Stimulated activated CD4-positive, alpha-beta T cell treated with anti-CD3 and anti-CD28 coated beads, Interleukin-12 subunit alpha, Interleukin-12 subunit beta, amount 100 ng/mL, for 4 hours (primary cell): ENCODE data around the gene GALNT1.

Source experiments
- DNase-seq: peaks from one replicate; pipeline ENCODE4 v3.0.0-alpha.2; 2020

Gene GALNT1

GRCh38 chr18:35618696-35619095 lies 37.2 kb downstream of the GALNT1 start:
- DNase-seq: no peak

- DNase-seq: no peak
Measured at GRCh38 chr18:35619464-35619863, 37.9 kb downstream of the GALNT1 start.

GRCh38 chr18:35619941-35620340 lies 38.4 kb downstream of the GALNT1 start:
- no peak for DNase-seq

GRCh38 chr18:35620765-35621164 lies 39.2 kb downstream of the GALNT1 start:
- no peak for DNase-seq

GRCh38 chr18:35623255-35623654 lies 41.7 kb downstream of the GALNT1 start:
- no peak for DNase-seq

- DNase-seq: no peak
Measured at GRCh38 chr18:35624146-35624545, 42.6 kb downstream of the GALNT1 start.

- DNase-seq: no peak
Measured at GRCh38 chr18:35625232-35625631, 43.7 kb downstream of the GALNT1 start.

GRCh38 chr18:35633761-35634160 lies 52.2 kb downstream of the GALNT1 start:
- DNase-seq: no peak

- no peak for DNase-seq
Measured at GRCh38 chr18:35634323-35634722, 52.8 kb downstream of the GALNT1 start.

- DNase-seq: no peak
Measured at GRCh38 chr18:35635170-35635569, 53.6 kb downstream of the GALNT1 start.

- no peak for DNase-seq
Measured at GRCh38 chr18:35637227-35637626, 55.7 kb downstream of the GALNT1 start.

GRCh38 chr18:35639296-35639695 lies 57.8 kb downstream of the GALNT1 start:
- no peak for DNase-seq

- DNase-seq: no peak
Measured at GRCh38 chr18:35641467-35641866, 59.9 kb downstream of the GALNT1 start.

GRCh38 chr18:35641916-35642315 lies 60.4 kb downstream of the GALNT1 start:
- no peak for DNase-seq

GRCh38 chr18:35642802-35643201 lies 61.3 kb downstream of the GALNT1 start:
- DNase-seq: no peak

- DNase-seq: no peak
Measured at GRCh38 chr18:35646449-35646848, 64.9 kb downstream of the GALNT1 start.

- no peak for DNase-seq
Measured at GRCh38 chr18:35653392-35654135, 72.0 kb downstream of the GALNT1 start.

- DNase-seq: no peak
Measured at GRCh38 chr18:35658112-35658511, 76.6 kb downstream of the GALNT1 start.

- DNase-seq: no peak
Measured at GRCh38 chr18:35661483-35662146, 80.1 kb downstream of the GALNT1 start.

GRCh38 chr18:35662293-35663062 lies 80.9 kb downstream of the GALNT1 start:
- DNase-seq: no peak

GRCh38 chr18:35671966-35672603 lies 90.5 kb downstream of the GALNT1 start:
- no peak for DNase-seq

- DNase-seq: no peak
Measured at GRCh38 chr18:35672897-35673296, 91.4 kb downstream of the GALNT1 start.

- DNase-seq: no peak
Measured at GRCh38 chr18:35673682-35674081, 92.1 kb downstream of the GALNT1 start.
